K562 (cell line): ENCODE data around the gene QRICH1. TPM values are rescaled to one million over a fixed set of nuclear protein-coding genes. Genes with fewer than 3 reads are reported as not detected.
"Not testable (repeated sequence)": the region's sequence is repeated elsewhere in the genome, so short reads cannot be mapped to it uniquely, and the experiment has no call there.

Experiments
- ATAC-seq: fragments of 200-7000 bp; cut with Tn5 transposase; 3 replicates; pipeline ENCODE4 v1.9.1; 2020; ENCODE audit warnings: moderate library complexity
- BruUV-seq: library from RNA; stranded (reverse); fragments of 400-500 nt; replicated peaks from 2 replicates; lab custom pipeline; 2021; lab: Mats Ljungman, UMichigan
- CTCF ChIA-PET: fragments of 300-600 bp; formaldehyde crosslinking; extraction: SDS; loops from one replicate; lab custom pipeline; 2021; ENCODE audit warnings: low intra/inter-chr PET ratio; lab: Yijun Ruan, JAX
- POLR2A ChIA-PET: fragments of 300-600, 350-650 bp; sonication (Branson Sonifier 250); formaldehyde crosslinking; extraction: SDS; loops from one replicate; lab custom pipeline; 2021; ENCODE audit warnings: antibody characterized with exemption, inconsistent platforms; lab: Yijun Ruan, JAX
- DNase-seq, 4 experiments: peaks; one replicate each; pipeline versions ENCODE4 v3.0.0 to v3.0.0-alpha.2; 2011 to 2018; ENCODE audit warnings: low spot score in 3 of 4, mixed read lengths in 3 of 4; ENCODE audit errors: extremely low read depth in 1 of 4
- FAIRE-seq: peaks from 2 replicates; lab custom pipeline; 2011; peaks lifted over from hg19 to GRCh38; lab: Jason Lieb, UNC
- H2AFZ ChIP-seq: 2 replicates; pipeline ENCODE4 v1.6.0; 2011; ENCODE audit warnings: low read depth, low read length, control low read depth, inconsistent platforms
- H3K27ac ChIP-seq: fragments of 200-600 bp; 3 replicates; pipeline ENCODE4 v1.8.0; 2011; ENCODE audit warnings: low read depth, mild to moderate bottlenecking, control low read depth, inconsistent platforms, low read length, moderate library complexity, mixed read lengths; ENCODE audit errors: extremely low read depth
- H3K27me3 ChIP-seq, 2 experiments: fragments of 300-600 bp in 1 of 2; 2 replicates in 1 of 2; 3 replicates in 1 of 2; pipeline versions ENCODE4 v1.6.0 to v1.8.0; 2011; ENCODE audit warnings: inconsistent platforms in 2 of 2, low read length in 2 of 2, mild to moderate bottlenecking in 1 of 2, mixed read lengths in 1 of 2, moderate library complexity in 1 of 2; ENCODE audit not compliant: control insufficient read depth in 2 of 2, insufficient read depth in 2 of 2
- H3K36me3 ChIP-seq: fragments of 300-600 bp; 3 replicates; pipeline ENCODE4 v1.8.0; 2011; ENCODE audit warnings: mild to moderate bottlenecking, low read length, inconsistent platforms; ENCODE audit not compliant: control insufficient read depth, insufficient read depth
- H3K4me1 ChIP-seq, 2 experiments: fragments of 200-600 bp in 1 of 2; replicated peaks in 1 of 2; 2 replicates in 1 of 2; 3 replicates in 1 of 2; pipeline versions ENCODE4 v1.5.1 to v1.8.0; 2011; ENCODE audit warnings: inconsistent platforms in 2 of 2, low read length in 2 of 2, mild to moderate bottlenecking in 1 of 2, mixed read lengths in 1 of 2, moderate library complexity in 1 of 2; ENCODE audit not compliant: control insufficient read depth in 2 of 2, insufficient read depth in 2 of 2
- H3K4me2 ChIP-seq: 2 replicates; pipeline ENCODE4 v1.6.1; 2011; ENCODE audit warnings: low read length, control low read depth, inconsistent platforms, mixed read lengths; ENCODE audit not compliant: insufficient read depth
- H3K4me3 ChIP-seq: fragments of 200-600 bp; sonication (generic), shearing (Covaris generic); 2 replicates; pipeline ENCODE4 v1.5.1; 2016; ENCODE audit warnings: control low read depth, inconsistent platforms
- H3K79me2 ChIP-seq: fragments of 200-600 bp; 3 replicates; pipeline ENCODE4 v1.8.0; 2011; ENCODE audit warnings: low read length, inconsistent platforms; ENCODE audit not compliant: control insufficient read depth, insufficient read depth
- H3K9ac ChIP-seq, 2 experiments: 2 replicates each; pipeline versions ENCODE4 v1.6.0 to v1.6.1; 2011; ENCODE audit warnings: low read depth in 2 of 2, low read length in 2 of 2, control low read depth in 1 of 2, inconsistent platforms in 1 of 2, mild to moderate bottlenecking in 1 of 2, mixed read lengths in 1 of 2; ENCODE audit not compliant: insufficient read depth in 1 of 2
- H3K9me1 ChIP-seq: one replicate; pipeline ENCODE4 v1.6.0; 2011; ENCODE audit warnings: inconsistent platforms, mild to moderate bottlenecking, low read length, moderate library complexity; ENCODE audit not compliant: control insufficient read depth, insufficient read depth
- H3K9me3 ChIP-seq: replicated peaks from 2 replicates; pipeline ENCODE4 v1.5.1; 2011; ENCODE audit warnings: low read depth, low read length, inconsistent platforms; ENCODE audit not compliant: control insufficient read depth, insufficient read depth
- H4K20me1 ChIP-seq: replicated peaks from 2 replicates; pipeline ENCODE4 v1.6.1; 2011; ENCODE audit warnings: low read length, inconsistent platforms, mixed read lengths; ENCODE audit not compliant: control insufficient read depth, insufficient read depth
- PRDM10 ChIP-seq: fragments of 450-650 bp; IDR thresholded peaks from 2 replicates; pipeline ENCODE4 v1.6.1; 2018; ENCODE audit not compliant: partially characterized antibody
- WGBS: fragments of 100-300 bp; shearing (Covaris generic); methylation state at CpG from one replicate; pipeline ENCODE4 v1.1.6; 2016; ENCODE audit warnings: low coverage, mixed read lengths; ENCODE audit not compliant: insufficient coverage; ENCODE audit errors: missing lambda C conversion rate; 5-methylcytosine and 5-hydroxymethylcytosine counted together
- in situ Hi-C: fragments of 300-500 bp; cut with MboI; formaldehyde crosslinking; loops from 4 replicates; pipeline ENCODE4 v1.15.0; 2018; ENCODE audit warnings: inconsistent platforms, mixed read lengths
- intact Hi-C: fragments of 100-400 bp; cut with micrococcal nuclease; formaldehyde crosslinking; loops from 2 replicates; pipeline ENCODE4 v1.14.2; 2022
- polyA plus RNA-seq, 8 experiments: library from polyadenylated mRNA; depleted of rRNA in 4 of 8; stranded (reverse) in 5 of 8; unstranded in 3 of 8; fragments of >200 nt; fragmentation: Nextera tagmentation in 2 of 8; fragmentation: Illumina TruSeq in 1 of 8; extraction: Ambion mirVana in 2 of 8; extraction: Trizol in 1 of 8; gene quantifications; 2 replicates each; pipeline versions ENCODE4 v1.2.1 to v1.2.3, GENCODE V29; 2011 to 2014; ENCODE audit warnings: inconsistent platforms in 1 of 8, missing spikeins in 1 of 8
- total RNA-seq, 7 experiments: library from RNA; depleted of rRNA in 6 of 7; stranded (reverse); fragments of >200 nt in 6 of 7; fragmentation: Illumina TruSeq in 2 of 7; extraction: Trizol in 2 of 7; gene quantifications; 2 replicates each; pipeline versions ENCODE4 v1.2.1 to v1.2.3, GENCODE V29; 2011 to 2021; ENCODE audit warnings: low replicate concordance in 1 of 7

Gene QRICH1
- total and polyA plus RNA-seq, 9 of the 15 experiments (the other 6 are each of a cell fraction or from before 2014, with no cell fraction given) = 20.1 to 99.2 (median 56.7) TPM

GRCh38 chr3:49008627-49009026 lies 85.2 kb downstream of the QRICH1 start:
- H3K9me3 ChIP-seq, in situ Hi-C loops, DNase-seq, H2AFZ ChIP-seq, BruUV-seq, H3K27me3 ChIP-seq, CTCF ChIA-PET, H4K20me1 ChIP-seq, ATAC-seq, H3K9me1 ChIP-seq, FAIRE-seq: not testable (repeated sequence)
- Histone ChIP-seq H3K36me3 (peaks cover 30% of the 10 kb centered on the region; the same call in 2 of the 3 replicates), H3K4me3 (peak overlapping the region; percentile 80), H3K27ac (peak overlapping the region; percentile 69), H3K4me2 (peak overlapping the region; percentile 94), H3K4me1 (peaks cover 19 to 54% of the 10 kb centered on the region in 2 experiments; a peak in 4 of 5 replicates), H3K9ac (peak overlapping the region; percentile 74 to 93), H3K79me2 (peaks cover 56% of the 10 kb centered on the region)
- intact Hi-C loops = loop anchor here (5.0 kb wide), 1 partner anchor 91 kb away; the partner anchor contains the start of gene ARIH2
- WGBS = 81% methylated on average over 5 of the region's 5 CpGs
- peak; percentile 76 for TF ChIP-seq PRDM10
- POLR2A ChIA-PET = interaction anchor here (0.6 to 3.0 kb wide), 5 partner anchors 12 to 126 kb away, joined by 3 to 104 read pairs (median 5); partner anchors contain the start of genes DALRD3, NDUFAF3 and QRICH1
